Muscle layer of colon (tissue), 2 donors: ENCODE data around the gene HELT.

Experiments used
- H3K27ac ChIP-seq: one replicate; pipeline ENCODE4 v1.7.0; 2013; ENCODE audit warnings: low read depth, mild to moderate bottlenecking, low read length, moderate library complexity
- H3K27me3 ChIP-seq, 2 donors: one replicate each; pipeline ENCODE4 v1.7.0; 2013; ENCODE audit warnings: low read length in 2 of 2, mild to moderate bottlenecking in 2 of 2; ENCODE audit not compliant: insufficient read depth in 2 of 2, control insufficient read depth in 1 of 2
- H3K36me3 ChIP-seq: one replicate; pipeline ENCODE4 v1.7.0; 2013; ENCODE audit warnings: mild to moderate bottlenecking, low read length; ENCODE audit not compliant: insufficient read depth
- H3K4me1 ChIP-seq: one replicate; pipeline ENCODE4 v1.7.0; 2013; ENCODE audit warnings: mild to moderate bottlenecking, low read length; ENCODE audit not compliant: insufficient read depth
- H3K4me3 ChIP-seq, 2 donors: one replicate each; pipeline ENCODE4 v1.7.0; 2013; ENCODE audit warnings: low read length in 2 of 2, low read depth in 1 of 2, mild to moderate bottlenecking in 1 of 2, moderate library complexity in 1 of 2
- H3K9ac ChIP-seq: one replicate; pipeline ENCODE4 v1.7.0; 2013; ENCODE audit warnings: low read length
- H3K9me3 ChIP-seq: one replicate; pipeline ENCODE4 v1.7.0; 2013; ENCODE audit warnings: mild to moderate bottlenecking, low read length
- donor health status: abdominal sarcoma.
- donor health status: Adenocarcinoma of cecum.

The HELT gene

DNA sequence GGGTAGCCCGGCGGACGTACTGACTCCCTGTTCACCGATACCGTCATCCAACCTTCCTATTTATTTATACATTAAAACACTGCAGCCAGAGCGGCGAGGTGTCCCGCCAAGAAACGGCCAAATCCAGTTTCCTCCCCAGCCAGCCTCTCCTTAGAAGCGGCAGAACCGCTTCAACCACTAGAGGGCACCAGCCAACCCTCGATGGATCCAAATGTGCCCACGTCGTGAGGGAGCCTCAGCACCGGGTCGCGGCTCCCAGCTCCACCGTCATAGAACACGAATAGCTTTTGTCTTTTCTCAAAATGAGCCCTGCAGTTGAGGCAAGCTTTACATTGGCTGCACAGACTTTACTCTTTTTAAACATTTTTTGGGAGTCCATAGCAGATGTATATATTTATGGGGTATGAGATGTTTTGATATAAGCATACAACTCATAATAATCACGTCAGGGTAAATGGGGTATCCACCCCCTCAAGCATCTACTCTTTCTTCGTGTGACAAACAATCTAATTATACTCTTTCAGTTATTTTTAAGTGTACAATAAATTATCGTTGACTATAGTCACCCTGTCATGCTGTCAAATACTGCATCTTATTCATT is 13.0 kb upstream of the HELT start:
- Histone ChIP-seq H3K36me3 (no peaks in the 10 kb centered on the region), H3K27ac (no peak overlapping the region), H3K4me3 (peak overlapping the region; percentile 11 to 51), H3K27me3 (no peaks in the 10 kb centered on the region), H3K4me1 (peaks cover 4% of the 10 kb centered on the region), H3K9me3 (no peaks in the 10 kb centered on the region), H3K9ac (no peak overlapping the region)

- Histone ChIP-seq H3K27me3 (peaks cover 7 to 24% of the 10 kb centered on the region in 2 donors), H3K4me3 (no peak overlapping the region), H3K9ac (no peak overlapping the region), H3K27ac (no peak overlapping the region), H3K36me3 (no peaks in the 10 kb centered on the region), H3K4me1 (no peaks in the 10 kb centered on the region), H3K9me3 (no peaks in the 10 kb centered on the region)
Observed at GRCh38 chr4:185011408-185011807, 6.9 kb upstream of the HELT start.

- no peaks in the 10 kb centered on the region for H3K36me3 ChIP-seq
- no peaks in the 10 kb centered on the region for H3K4me1 ChIP-seq
- peaks cover 7 to 43% of the 10 kb centered on the region in 2 donors for H3K27me3 ChIP-seq
- no peak overlapping the region for H3K4me3 ChIP-seq
- no peak overlapping the region for H3K9ac ChIP-seq
- H3K27ac ChIP-seq, result no peak overlapping the region
- no peaks in the 10 kb centered on the region for H3K9me3 ChIP-seq
Observed at GRCh38 chr4:185013417-185014125, 4.7 kb upstream of the HELT start.

DNA sequence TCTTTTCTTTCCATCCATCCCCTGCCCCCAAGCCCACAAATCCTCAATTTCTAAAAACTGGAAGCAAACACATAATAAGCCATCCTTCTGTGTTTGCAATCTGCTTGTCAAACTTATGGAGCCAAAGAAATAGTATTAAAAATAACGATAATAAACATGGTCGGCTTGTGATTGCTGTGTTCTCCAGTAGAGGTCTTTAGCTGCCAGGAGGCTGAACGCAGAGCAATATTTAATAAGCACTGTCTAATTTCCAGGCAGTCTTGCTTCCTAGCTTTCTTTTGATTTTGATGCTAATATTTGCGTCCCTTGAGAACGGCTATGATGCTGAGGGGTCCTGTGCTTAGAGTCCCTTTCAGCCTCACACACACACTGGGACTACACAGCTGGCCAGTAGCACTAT is 3.2 kb upstream of the HELT start:
- Histone ChIP-seq H3K4me1 (no peaks in the 10 kb centered on the region), H3K4me3 (no peak overlapping the region), H3K9me3 (no peaks in the 10 kb centered on the region), H3K27ac (no peak overlapping the region), H3K27me3 (peaks cover 7 to 57% of the 10 kb centered on the region in 2 donors), H3K9ac (no peak overlapping the region), H3K36me3 (no peaks in the 10 kb centered on the region)

DNA sequence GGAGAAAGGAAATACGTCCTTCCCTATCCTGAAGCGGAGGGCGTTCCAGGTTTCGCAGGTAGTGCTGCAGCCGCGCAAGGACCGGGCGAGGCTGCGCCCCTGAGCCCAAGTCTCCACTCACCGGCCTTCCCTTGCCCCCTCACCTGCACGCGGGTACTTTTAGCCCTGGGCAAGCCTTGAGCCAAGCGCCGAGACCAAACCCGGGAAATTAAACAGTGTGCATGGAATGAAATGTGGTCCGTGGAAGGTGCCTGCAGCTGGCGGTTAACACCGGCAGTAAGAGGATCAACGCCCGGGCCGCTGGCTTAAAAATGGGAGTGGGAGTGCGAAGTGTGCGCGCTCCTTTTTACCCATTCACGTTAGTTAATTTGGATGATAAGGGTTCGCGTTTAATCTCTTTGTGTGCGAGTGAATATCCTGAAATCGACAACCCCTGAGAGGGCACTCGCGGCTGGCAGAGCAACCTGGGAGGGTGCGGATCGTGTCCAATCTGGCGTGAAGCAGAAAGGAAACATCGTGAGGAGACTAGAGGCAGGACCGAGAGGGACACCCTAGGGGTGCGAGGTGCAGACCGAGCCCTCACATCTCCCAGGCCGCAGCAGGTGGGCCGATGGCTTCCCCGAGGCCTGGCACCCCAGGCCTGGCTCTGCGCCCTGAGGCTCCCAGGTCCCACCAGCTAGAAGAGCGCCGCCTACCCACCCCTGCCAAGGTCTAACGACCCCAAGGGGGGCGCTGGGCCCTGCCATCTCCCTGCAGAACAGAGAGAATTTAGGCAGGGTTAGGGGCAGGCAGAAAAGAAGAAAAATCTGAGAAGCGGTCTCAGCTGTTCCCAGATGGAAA is 2.0 kb upstream of the HELT start:
- Histone ChIP-seq H3K9ac (no peak overlapping the region), H3K9me3 (no peaks in the 10 kb centered on the region), H3K4me1 (no peaks in the 10 kb centered on the region), H3K27me3 (peaks cover 13 to 65% of the 10 kb centered on the region in 2 donors), H3K4me3 (no peak overlapping the region), H3K27ac (no peak overlapping the region), H3K36me3 (no peaks in the 10 kb centered on the region)

DNA sequence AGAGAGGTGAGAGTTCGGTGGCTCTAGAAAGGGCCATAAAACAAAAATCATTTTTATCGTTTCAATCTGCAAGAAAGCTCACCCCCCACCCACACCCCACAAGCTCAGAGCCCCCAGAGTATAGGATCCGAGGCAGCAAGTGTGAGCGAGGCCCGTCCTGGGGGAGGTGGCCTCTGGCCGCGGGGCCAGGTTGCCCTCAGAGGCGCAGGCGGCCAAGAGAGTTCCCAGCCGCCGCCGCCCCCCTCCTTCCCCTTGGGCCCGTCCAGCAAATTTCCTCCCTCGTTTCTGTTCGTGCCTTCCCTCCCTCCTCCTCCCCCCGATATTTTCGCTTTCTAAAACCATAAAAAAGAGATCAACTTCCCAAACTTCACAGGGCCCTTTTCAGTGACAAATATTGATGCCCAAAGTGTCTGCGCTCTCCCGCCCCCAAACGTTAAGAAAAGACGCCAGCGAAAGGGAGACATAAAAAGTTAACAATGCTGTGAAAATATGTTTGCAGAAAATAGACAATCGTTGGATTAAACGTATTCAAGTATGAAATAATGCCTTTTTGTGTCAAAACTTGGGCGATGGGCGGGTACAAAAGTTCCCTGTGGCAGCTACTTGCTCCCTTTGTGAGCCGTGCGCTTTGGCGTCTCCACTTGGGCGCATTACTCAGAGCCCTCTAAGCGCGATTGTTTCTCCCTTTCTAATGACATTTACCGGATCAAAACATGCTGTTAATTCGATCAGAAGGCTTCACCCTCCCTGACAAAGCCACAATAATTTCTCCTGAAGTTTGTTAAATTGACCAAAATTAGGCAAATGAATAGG is 1.1 kb upstream of the HELT start:
- Histone ChIP-seq H3K27ac (no peak overlapping the region), H3K27me3 (peaks cover 19 to 70% of the 10 kb centered on the region in 2 donors), H3K36me3 (no peaks in the 10 kb centered on the region), H3K4me1 (no peaks in the 10 kb centered on the region), H3K4me3 (no peak overlapping the region), H3K9me3 (no peaks in the 10 kb centered on the region), H3K9ac (no peak overlapping the region)

DNA sequence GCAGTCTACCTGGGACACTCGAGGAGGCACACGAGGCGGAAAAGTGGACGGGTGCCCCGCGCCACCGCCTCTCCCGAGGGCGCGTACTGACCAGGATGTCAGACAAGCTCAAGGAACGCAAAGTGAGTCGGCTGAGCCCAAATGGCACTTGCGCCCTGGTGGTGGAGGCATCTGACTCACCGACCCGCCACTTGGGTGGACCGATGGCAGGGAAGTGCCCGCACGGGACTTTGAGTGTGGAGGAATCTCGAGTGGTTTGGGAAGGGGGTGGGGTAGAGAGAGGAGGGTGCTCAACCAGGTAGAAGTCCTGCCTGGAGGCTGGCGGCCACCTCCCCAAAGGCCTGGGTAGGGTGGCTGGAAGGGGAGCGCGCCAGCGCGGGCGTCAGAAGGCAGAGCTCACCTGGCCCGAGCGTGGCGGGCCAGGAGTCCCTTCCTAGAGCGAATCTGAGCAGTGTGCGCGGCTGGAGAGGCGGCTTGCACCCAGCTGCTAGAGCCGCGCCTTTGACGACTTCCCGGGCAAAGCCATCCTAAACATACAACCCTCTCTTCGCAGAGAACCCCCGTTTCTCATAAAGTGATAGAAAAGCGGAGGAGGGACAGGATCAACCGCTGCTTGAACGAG is 655 bp downstream of the HELT start:
- Histone ChIP-seq H3K4me1 (no peaks in the 10 kb centered on the region), H3K4me3 (no peak overlapping the region), H3K27ac (no peak overlapping the region), H3K27me3 (peaks cover 19 to 71% of the 10 kb centered on the region in 2 donors), H3K9ac (no peak overlapping the region), H3K36me3 (no peaks in the 10 kb centered on the region), H3K9me3 (no peaks in the 10 kb centered on the region)

- peaks cover 13 to 66% of the 10 kb centered on the region in 2 donors for H3K27me3 ChIP-seq
Observed at GRCh38 chr4:185019456-185020292, 1.4 kb downstream of the HELT start.

GRCh38 chr4:185020293-185020808 is 2.1 kb downstream of the HELT start:
- Histone ChIP-seq H3K4me1 (no peaks in the 10 kb centered on the region), H3K27ac (no peak overlapping the region), H3K9me3 (no peaks in the 10 kb centered on the region), H3K4me3 (no peak overlapping the region), H3K27me3 (peaks cover 12 to 63% of the 10 kb centered on the region in 2 donors), H3K36me3 (no peaks in the 10 kb centered on the region), H3K9ac (no peak overlapping the region)

More at GRCh38 chr4:185019456-185020292, 1.4 kb downstream of the HELT start:
- H3K4me1 ChIP-seq, result no peaks in the 10 kb centered on the region
- no peaks in the 10 kb centered on the region for H3K36me3 ChIP-seq
- no peak overlapping the region for H3K9ac ChIP-seq
- no peaks in the 10 kb centered on the region for H3K9me3 ChIP-seq
- no peak overlapping the region for H3K4me3 ChIP-seq
- no peak overlapping the region for H3K27ac ChIP-seq
